Ovary (tissue), 3 donors: Measurements from ENCODE around the gene POFUT1.

Experiments used
- EP300 ChIP-seq: sonication (generic); formaldehyde crosslinking; IDR thresholded peaks from one replicate; pipeline ENCODE4 v1.6.1; 2017; ENCODE audit warnings: antibody characterized with exemption
- POLR2A ChIP-seq: fragments of 450-650 bp; IDR thresholded peaks from one replicate; pipeline ENCODE4 v1.6.1; 2017; ENCODE audit warnings: antibody characterized with exemption, mild to moderate bottlenecking, moderate library complexity
- TF ChIP-seq, protein P1 (sequence below), 3 donors: fragments of 450-650 bp in 2 of 3; fragments of 200-600 bp in 1 of 3; IDR thresholded peaks; one replicate each; pipeline versions ENCODE4 v1.5.1 to v1.8.0; 2016 to 2022; ENCODE audit warnings: antibody characterized with exemption in 3 of 3, mild to moderate bottlenecking in 1 of 3
- donor health status: DM: no; HTN: no; CAD: no.

DNA sequence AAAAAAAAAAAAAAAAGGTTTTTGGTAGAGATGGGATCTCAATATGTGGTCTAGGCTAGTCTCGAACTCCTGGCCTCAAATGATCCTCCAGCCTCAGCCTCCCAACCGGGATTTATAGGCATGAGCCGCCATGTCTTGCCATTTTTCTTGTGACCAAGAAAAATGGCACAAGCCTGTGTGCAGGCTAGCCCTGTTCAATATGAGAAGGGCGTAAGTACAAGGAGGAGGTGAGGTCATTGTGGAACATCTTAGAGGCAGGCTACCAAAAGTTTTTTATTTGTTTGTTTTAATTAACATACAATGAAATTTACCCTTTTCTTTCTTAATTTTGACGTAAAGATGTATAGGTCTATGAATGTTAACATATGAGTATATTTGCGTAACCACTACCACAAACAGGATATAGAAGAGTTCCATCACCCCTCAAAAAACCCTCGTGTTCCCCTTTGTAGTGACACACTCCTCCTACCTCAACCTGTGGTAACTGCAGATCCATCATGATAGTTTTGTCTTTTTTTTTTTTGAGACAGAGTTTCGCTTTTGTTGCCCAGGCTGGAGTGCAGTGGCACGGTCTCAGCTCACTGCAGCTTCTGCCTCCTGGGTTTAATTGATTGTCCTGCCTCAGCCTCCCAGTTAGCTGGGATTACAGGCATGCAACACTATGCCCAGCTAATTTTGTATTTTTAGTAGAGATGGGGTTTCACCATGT, 41.5 kb downstream of the POFUT1 start:
- TF ChIP-seq, protein P1, sequence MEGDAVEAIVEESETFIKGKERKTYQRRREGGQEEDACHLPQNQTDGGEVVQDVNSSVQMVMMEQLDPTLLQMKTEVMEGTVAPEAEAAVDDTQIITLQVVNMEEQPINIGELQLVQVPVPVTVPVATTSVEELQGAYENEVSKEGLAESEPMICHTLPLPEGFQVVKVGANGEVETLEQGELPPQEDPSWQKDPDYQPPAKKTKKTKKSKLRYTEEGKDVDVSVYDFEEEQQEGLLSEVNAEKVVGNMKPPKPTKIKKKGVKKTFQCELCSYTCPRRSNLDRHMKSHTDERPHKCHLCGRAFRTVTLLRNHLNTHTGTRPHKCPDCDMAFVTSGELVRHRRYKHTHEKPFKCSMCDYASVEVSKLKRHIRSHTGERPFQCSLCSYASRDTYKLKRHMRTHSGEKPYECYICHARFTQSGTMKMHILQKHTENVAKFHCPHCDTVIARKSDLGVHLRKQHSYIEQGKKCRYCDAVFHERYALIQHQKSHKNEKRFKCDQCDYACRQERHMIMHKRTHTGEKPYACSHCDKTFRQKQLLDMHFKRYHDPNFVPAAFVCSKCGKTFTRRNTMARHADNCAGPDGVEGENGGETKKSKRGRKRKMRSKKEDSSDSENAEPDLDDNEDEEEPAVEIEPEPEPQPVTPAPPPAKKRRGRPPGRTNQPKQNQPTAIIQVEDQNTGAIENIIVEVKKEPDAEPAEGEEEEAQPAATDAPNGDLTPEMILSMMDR (IDR thresholded peaks at IDR 0.05), result no peak
- TF ChIP-seq EP300 (no peak), POLR2A (no peak)
